ENCODE data around the gene TPR. TPM values are rescaled to one million over a fixed set of nuclear protein-coding genes. Genes with fewer than 3 reads are reported as not detected.
A peak's percentile ranks its signal among the peaks of the same experiment; 100 is the strongest.

TPR gene
- total and polyA plus RNA-seq, 12 donors: 15.2 to 80.4 (median 62.9) TPM

DNA sequence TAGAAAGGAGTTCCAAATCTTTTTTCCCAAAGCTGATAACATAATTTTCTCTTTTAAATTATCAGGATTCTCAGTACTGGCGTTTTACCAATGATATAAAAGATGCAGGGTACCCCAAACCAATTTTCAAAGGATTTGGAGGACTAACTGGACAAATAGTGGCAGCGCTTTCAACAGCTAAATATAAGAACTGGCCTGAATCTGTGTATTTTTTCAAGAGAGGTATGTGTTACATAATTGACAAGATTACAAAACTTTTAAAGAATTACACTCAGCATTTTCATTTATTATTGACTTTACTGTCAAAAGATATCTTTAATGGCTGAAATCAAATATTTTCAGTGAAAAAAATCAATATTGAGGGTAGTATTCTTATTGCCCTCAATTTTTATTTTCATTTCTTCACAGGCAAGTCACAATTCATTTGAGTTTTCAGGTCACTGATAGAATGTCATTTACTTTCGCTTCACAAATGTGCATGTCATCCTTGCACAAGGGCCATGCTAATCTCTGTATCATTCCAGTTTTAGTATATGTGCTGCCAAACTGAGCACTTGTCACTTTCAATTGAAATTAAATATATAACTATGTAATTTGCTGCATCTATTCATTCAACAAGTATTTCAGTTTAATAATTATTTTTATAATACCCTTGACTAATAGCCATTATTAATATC is 63.5 kb downstream of the TPR start:
- Histone ChIP-seq H3K9me3 (no peaks in the 10 kb centered on the region), H3K4me1 (no peaks in the 10 kb centered on the region), H3K27ac (no peak overlapping the region), H3K4me3 (no peak overlapping the region), H3K36me3 (peaks cover 0 to 70% (median 48%) of the 10 kb centered on the region in 9 donors), H3K27me3 (no peaks in the 10 kb centered on the region)
- intact Hi-C loops (cut with DNase I): no loop called here
- 97% methylated on average over 3 of the region's 3 CpGs for WGBS, 2 donors
- TF ChIP-seq, protein P1, sequence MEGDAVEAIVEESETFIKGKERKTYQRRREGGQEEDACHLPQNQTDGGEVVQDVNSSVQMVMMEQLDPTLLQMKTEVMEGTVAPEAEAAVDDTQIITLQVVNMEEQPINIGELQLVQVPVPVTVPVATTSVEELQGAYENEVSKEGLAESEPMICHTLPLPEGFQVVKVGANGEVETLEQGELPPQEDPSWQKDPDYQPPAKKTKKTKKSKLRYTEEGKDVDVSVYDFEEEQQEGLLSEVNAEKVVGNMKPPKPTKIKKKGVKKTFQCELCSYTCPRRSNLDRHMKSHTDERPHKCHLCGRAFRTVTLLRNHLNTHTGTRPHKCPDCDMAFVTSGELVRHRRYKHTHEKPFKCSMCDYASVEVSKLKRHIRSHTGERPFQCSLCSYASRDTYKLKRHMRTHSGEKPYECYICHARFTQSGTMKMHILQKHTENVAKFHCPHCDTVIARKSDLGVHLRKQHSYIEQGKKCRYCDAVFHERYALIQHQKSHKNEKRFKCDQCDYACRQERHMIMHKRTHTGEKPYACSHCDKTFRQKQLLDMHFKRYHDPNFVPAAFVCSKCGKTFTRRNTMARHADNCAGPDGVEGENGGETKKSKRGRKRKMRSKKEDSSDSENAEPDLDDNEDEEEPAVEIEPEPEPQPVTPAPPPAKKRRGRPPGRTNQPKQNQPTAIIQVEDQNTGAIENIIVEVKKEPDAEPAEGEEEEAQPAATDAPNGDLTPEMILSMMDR (IDR thresholded peaks at IDR 0.05): no peak
- DNase-seq (no peak), ATAC-seq (no peak)

DNA sequence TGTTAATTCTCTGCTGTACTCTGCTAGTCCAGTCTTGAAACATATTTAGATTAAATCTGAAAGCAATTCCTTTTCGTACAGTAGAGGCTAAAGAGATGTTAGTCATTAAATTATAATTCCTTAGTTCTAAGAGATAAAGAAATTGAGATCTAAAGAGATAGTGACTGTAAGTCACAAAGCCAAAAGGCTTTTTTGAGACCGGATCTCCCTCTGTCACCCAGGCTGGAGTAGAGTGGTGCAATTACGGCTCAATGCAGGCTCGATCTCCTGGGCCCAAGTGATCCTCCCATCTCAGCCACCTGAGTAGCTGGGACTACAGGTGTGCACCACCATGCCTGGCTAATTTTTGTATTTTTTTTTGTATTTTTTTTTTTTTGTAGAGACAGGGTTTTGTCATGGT is 64.7 kb downstream of the TPR start:
- Histone ChIP-seq H3K27me3 (no peaks in the 10 kb centered on the region), H3K9me3 (no peaks in the 10 kb centered on the region), H3K36me3 (peaks cover 0 to 58% (median 37%) of the 10 kb centered on the region in 9 donors), H3K27ac (no peak overlapping the region), H3K4me1 (peaks cover 0 to 8% (median 0%) of the 10 kb centered on the region in 9 donors), H3K4me3 (no peak overlapping the region)
- WGBS, 2 donors: 90 to 95% methylated on average over 4 of the region's 4 CpGs
- intact Hi-C loops (cut with DNase I): no loop called here
- TF ChIP-seq, protein P1 (IDR thresholded peaks at IDR 0.05): no peak
- no peak for ATAC-seq
- no peak for DNase-seq

DNA sequence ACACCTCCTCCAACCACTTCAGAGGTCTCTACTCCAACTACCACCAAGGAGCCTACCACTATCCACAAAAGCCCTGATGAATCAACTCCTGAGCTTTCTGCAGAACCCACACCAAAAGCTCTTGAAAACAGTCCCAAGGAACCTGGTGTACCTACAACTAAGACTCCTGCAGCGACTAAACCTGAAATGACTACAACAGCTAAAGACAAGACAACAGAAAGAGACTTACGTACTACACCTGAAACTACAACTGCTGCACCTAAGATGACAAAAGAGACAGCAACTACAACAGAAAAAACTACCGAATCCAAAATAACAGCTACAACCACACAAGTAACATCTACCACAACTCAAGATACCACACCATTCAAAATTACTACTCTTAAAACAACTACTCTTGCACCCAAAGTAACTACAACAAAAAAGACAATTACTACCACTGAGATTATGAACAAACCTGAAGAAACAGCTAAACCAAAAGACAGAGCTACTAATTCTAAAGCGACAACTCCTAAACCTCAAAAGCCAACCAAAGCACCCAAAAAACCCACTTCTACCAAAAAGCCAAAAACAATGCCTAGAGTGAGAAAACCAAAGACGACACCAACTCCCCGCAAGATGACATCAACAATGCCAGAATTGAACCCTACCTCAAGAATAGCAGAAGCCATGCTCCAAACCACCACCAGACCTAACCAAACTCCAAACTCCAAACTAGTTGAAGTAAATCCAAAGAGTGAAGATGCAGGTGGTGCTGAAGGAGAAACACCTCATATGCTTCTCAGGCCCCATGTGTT is 66.6 kb downstream of the TPR start:
- DNase-seq: no peak
- no peak for ATAC-seq
- no peak overlapping the region for H3K27ac ChIP-seq
- no peak overlapping the region for H3K4me3 ChIP-seq
- H3K27me3 ChIP-seq: no peaks in the 10 kb centered on the region
- H3K4me1 ChIP-seq: peaks cover 0 to 11% (median 0%) of the 10 kb centered on the region in 9 donors
- H3K36me3 ChIP-seq: peaks cover 0 to 39% (median 18%) of the 10 kb centered on the region in 9 donors
- TF ChIP-seq, protein P1 (IDR thresholded peaks at IDR 0.05): no peak
- H3K9me3 ChIP-seq: no peaks in the 10 kb centered on the region
- intact Hi-C loops (cut with DNase I): no loop called here
- WGBS, 2 donors: 96 to 98% methylated on average over 6 of the region's 6 CpGs

DNA sequence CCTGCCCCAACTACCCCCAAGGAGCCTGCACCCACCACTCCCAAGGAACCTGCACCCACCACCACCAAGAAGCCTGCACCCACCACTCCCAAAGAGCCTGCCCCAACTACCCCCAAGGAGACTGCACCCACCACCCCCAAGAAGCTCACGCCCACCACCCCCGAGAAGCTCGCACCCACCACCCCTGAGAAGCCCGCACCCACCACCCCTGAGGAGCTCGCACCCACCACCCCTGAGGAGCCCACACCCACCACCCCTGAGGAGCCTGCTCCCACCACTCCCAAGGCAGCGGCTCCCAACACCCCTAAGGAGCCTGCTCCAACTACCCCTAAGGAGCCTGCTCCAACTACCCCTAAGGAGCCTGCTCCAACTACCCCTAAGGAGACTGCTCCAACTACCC is 67.6 kb downstream of the TPR start:
- 99 to 100% methylated on average over 5 to 6 of the region's 6 CpGs for WGBS, 2 donors
- Histone ChIP-seq H3K27me3 (no peaks in the 10 kb centered on the region), H3K36me3 (peaks cover 0 to 29% (median 10%) of the 10 kb centered on the region in 9 donors), H3K9me3 (no peaks in the 10 kb centered on the region), H3K27ac (no peak overlapping the region), H3K4me3 (no peak overlapping the region), H3K4me1 (peaks cover 0 to 11% (median 0%) of the 10 kb centered on the region in 9 donors)
- no peak for ATAC-seq
- TF ChIP-seq, protein P1 (IDR thresholded peaks at IDR 0.05): no peak
- intact Hi-C loops (cut with DNase I): no loop called here
- peak in 1 of 2 donors; percentile 6 for DNase-seq
